Neural cell (in vitro differentiated cells): ENCODE results near the gene GSK3B. TPM values are rescaled to one million over a fixed set of nuclear protein-coding genes. Genes with fewer than 3 reads are reported as not detected.

ENCODE experiments used
- H2AFZ ChIP-seq: fragments of 200-600, 300-800 bp; sonication (generic), shearing (Covaris generic); 2 replicates; pipeline ENCODE4 v1.6.0; 2014; ENCODE audit warnings: low read depth, mild to moderate bottlenecking, antibody characterized with exemption, low read length, moderate library complexity
- H3F3A ChIP-seq: fragments of 200-600 bp; shearing (Covaris generic); 2 replicates; pipeline ENCODE4 v1.6.1; 2016; ENCODE audit warnings: mild to moderate bottlenecking, moderate library complexity, mixed read lengths, antibody characterized with exemption, low read length; ENCODE audit not compliant: insufficient read depth, poor library complexity, severe bottlenecking
- H3K27ac ChIP-seq: fragments of 200-600, 300-800 bp; sonication (generic), shearing (Covaris generic); 2 replicates; pipeline ENCODE4 v1.5.1; 2014; ENCODE audit warnings: mild to moderate bottlenecking, low read length, moderate library complexity
- H3K27me3 ChIP-seq: fragments of 300-800, 200-600 bp; sonication (generic), shearing (Covaris generic); 2 replicates; pipeline ENCODE4 v1.6.0; 2014; ENCODE audit warnings: mild to moderate bottlenecking, low read depth, low read length, moderate library complexity; ENCODE audit not compliant: insufficient read depth
- H3K36me3 ChIP-seq: fragments of 300-800, 200-600 bp; sonication (generic), shearing (Covaris generic); 2 replicates; pipeline ENCODE4 v1.5.1; 2014; ENCODE audit warnings: mild to moderate bottlenecking, antibody characterized with exemption, low read length, moderate library complexity; ENCODE audit not compliant: insufficient read depth
- H3K4me2 ChIP-seq: fragments of 300-800, 200-600 bp; sonication (generic), shearing (Covaris generic); 2 replicates; pipeline ENCODE4 v1.6.0; 2014; ENCODE audit warnings: mild to moderate bottlenecking, low read length
- H3K4me3 ChIP-seq: fragments of 300-800, 200-600 bp; sonication (generic), shearing (Covaris generic); 2 replicates; pipeline ENCODE4 v1.5.1; 2014; ENCODE audit warnings: mild to moderate bottlenecking, low read length, moderate library complexity
- H3K79me2 ChIP-seq: fragments of 200-600 bp; shearing (Covaris generic); replicated peaks from 2 replicates; pipeline ENCODE4 v1.6.0; 2014; ENCODE audit warnings: mild to moderate bottlenecking, low read length, moderate library complexity; ENCODE audit not compliant: insufficient read depth
- H3K9ac ChIP-seq: fragments of 300-800, 200-600 bp; sonication (generic), shearing (Covaris generic); 2 replicates; pipeline ENCODE4 v1.6.1; 2016; ENCODE audit warnings: mild to moderate bottlenecking, low read length, mixed read lengths
- H3K9me2 ChIP-seq: fragments of 200-600 bp; shearing (Covaris generic); 2 replicates; pipeline ENCODE4 v1.6.1; 2016; ENCODE audit warnings: mild to moderate bottlenecking, low read length, mixed read lengths; ENCODE audit not compliant: insufficient read depth
- H3K9me3 ChIP-seq: fragments of 200-600, 300-800 bp; sonication (generic), shearing (Covaris generic); 2 replicates; pipeline ENCODE4 v1.6.1; 2016; ENCODE audit warnings: mild to moderate bottlenecking, mixed run types, low read length, moderate library complexity, mixed read lengths
- H4K20me1 ChIP-seq: fragments of 200-600 bp; shearing (Covaris generic); 2 replicates; pipeline ENCODE4 v1.6.1; 2016; ENCODE audit warnings: mild to moderate bottlenecking, mixed run types; ENCODE audit not compliant: insufficient read depth
- EP300 ChIP-seq: fragments of 450-650 bp; conservative IDR thresholded peaks from 2 replicates; pipeline ENCODE4 v1.6.1; 2014; ENCODE audit warnings: antibody characterized with exemption, mild to moderate bottlenecking, moderate library complexity; ENCODE audit not compliant: poor library complexity, severe bottlenecking
- EZH2 ChIP-seq: fragments of 200-600, 300-800 bp; shearing (Covaris generic), sonication (generic); IDR thresholded peaks from 2 replicates; pipeline ENCODE4 v1.6.1; 2014; ENCODE audit warnings: antibody characterized with exemption, low read length, borderline replicate concordance, mild to moderate bottlenecking; ENCODE audit not compliant: insufficient read depth, poor library complexity, severe bottlenecking
- MXI1 ChIP-seq: fragments of 450-650 bp; conservative IDR thresholded peaks from 2 replicates; pipeline ENCODE4 v1.6.1; 2014; ENCODE audit warnings: antibody characterized with exemption, mild to moderate bottlenecking; ENCODE audit not compliant: poor library complexity, severe bottlenecking
- POLR2AphosphoS5 ChIP-seq: IDR thresholded peaks from 2 replicates; pipeline ENCODE4 v1.6.1; 2012
- RAD21 ChIP-seq: fragments of 450-650 bp; conservative IDR thresholded peaks from 2 replicates; pipeline ENCODE4 v1.6.1; 2014; ENCODE audit warnings: antibody characterized with exemption, mild to moderate bottlenecking, moderate library complexity
- SMC3 ChIP-seq: fragments of 450-650 bp; conservative IDR thresholded peaks from 2 replicates; pipeline ENCODE4 v1.6.1; 2014; ENCODE audit warnings: antibody characterized with exemption, mild to moderate bottlenecking, moderate library complexity; ENCODE audit not compliant: poor library complexity
- TAF1 ChIP-seq: IDR thresholded peaks from 2 replicates; pipeline ENCODE4 v1.6.1; 2012; ENCODE audit warnings: low read depth
- polyA plus RNA-seq: library from polyadenylated mRNA; depleted of rRNA; stranded (reverse); fragments of >200 nt; gene quantifications from 2 replicates; pipeline ENCODE4 v1.2.3, GENCODE V29; 2014
- TF ChIP-seq, protein P1 (sequence below): fragments of 450-650 bp; IDR thresholded peaks from 2 replicates; pipeline ENCODE4 v1.5.1; 2014; ENCODE audit warnings: antibody characterized with exemption, mild to moderate bottlenecking, moderate library complexity; ENCODE audit not compliant: poor library complexity, severe bottlenecking
- TF ChIP-seq, protein P2 (sequence below): IDR thresholded peaks from 2 replicates; pipeline ENCODE4 v1.6.1; 2012; ENCODE audit warnings: borderline replicate concordance

GSK3B gene
- polyA plus RNA-seq, 1 donor from 2014 or later, result 48.5 TPM

DNA sequence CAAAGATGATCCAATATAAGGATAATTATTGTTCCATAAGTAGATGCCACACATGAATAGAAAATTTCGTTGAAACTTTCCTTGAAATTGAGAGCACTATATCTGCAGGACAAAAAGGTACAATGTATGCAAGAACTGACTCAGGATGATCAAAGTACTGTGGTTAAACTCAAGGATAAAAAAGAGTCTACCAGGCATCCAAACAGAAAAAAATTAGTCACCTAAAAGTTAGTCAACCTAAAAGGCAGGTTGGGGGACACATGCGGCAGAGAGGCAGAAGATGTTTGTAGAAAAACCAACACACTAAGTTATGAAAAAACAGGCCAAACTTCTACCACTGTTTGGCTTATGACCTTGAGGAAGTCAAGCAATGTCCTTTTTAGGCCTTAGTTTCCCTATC is 68.7 kb downstream of the GSK3B start:
- no peak for TF ChIP-seq EZH2
- no peak for TF ChIP-seq MXI1
- TF ChIP-seq EP300, result no peak
- TF ChIP-seq SMC3, result no peak
- TF ChIP-seq TAF1, result no peak
- no peak for TF ChIP-seq POLR2AphosphoS5
- TF ChIP-seq, protein P1, sequence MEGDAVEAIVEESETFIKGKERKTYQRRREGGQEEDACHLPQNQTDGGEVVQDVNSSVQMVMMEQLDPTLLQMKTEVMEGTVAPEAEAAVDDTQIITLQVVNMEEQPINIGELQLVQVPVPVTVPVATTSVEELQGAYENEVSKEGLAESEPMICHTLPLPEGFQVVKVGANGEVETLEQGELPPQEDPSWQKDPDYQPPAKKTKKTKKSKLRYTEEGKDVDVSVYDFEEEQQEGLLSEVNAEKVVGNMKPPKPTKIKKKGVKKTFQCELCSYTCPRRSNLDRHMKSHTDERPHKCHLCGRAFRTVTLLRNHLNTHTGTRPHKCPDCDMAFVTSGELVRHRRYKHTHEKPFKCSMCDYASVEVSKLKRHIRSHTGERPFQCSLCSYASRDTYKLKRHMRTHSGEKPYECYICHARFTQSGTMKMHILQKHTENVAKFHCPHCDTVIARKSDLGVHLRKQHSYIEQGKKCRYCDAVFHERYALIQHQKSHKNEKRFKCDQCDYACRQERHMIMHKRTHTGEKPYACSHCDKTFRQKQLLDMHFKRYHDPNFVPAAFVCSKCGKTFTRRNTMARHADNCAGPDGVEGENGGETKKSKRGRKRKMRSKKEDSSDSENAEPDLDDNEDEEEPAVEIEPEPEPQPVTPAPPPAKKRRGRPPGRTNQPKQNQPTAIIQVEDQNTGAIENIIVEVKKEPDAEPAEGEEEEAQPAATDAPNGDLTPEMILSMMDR, result no peak
- no peak for TF ChIP-seq RAD21
- TF ChIP-seq, protein P2, sequence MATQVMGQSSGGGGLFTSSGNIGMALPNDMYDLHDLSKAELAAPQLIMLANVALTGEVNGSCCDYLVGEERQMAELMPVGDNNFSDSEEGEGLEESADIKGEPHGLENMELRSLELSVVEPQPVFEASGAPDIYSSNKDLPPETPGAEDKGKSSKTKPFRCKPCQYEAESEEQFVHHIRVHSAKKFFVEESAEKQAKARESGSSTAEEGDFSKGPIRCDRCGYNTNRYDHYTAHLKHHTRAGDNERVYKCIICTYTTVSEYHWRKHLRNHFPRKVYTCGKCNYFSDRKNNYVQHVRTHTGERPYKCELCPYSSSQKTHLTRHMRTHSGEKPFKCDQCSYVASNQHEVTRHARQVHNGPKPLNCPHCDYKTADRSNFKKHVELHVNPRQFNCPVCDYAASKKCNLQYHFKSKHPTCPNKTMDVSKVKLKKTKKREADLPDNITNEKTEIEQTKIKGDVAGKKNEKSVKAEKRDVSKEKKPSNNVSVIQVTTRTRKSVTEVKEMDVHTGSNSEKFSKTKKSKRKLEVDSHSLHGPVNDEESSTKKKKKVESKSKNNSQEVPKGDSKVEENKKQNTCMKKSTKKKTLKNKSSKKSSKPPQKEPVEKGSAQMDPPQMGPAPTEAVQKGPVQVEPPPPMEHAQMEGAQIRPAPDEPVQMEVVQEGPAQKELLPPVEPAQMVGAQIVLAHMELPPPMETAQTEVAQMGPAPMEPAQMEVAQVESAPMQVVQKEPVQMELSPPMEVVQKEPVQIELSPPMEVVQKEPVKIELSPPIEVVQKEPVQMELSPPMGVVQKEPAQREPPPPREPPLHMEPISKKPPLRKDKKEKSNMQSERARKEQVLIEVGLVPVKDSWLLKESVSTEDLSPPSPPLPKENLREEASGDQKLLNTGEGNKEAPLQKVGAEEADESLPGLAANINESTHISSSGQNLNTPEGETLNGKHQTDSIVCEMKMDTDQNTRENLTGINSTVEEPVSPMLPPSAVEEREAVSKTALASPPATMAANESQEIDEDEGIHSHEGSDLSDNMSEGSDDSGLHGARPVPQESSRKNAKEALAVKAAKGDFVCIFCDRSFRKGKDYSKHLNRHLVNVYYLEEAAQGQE, result no peak
- H3K27me3 ChIP-seq, result no peaks in the 10 kb centered on the region
- peaks cover 6% of the 10 kb centered on the region for H4K20me1 ChIP-seq
- H3K27ac ChIP-seq, result no peak overlapping the region
- H3K4me3 ChIP-seq, result no peak overlapping the region
- H3F3A ChIP-seq, result peaks cover 3% of the 10 kb centered on the region
- no peak overlapping the region for H2AFZ ChIP-seq
- no peaks in the 10 kb centered on the region for H3K9me3 ChIP-seq
- H3K4me2 ChIP-seq, result no peak overlapping the region
- H3K36me3 ChIP-seq, result no peaks in the 10 kb centered on the region
- peaks cover 96% of the 10 kb centered on the region for H3K79me2 ChIP-seq
- no peaks in the 10 kb centered on the region for H3K9me2 ChIP-seq
- no peak overlapping the region for H3K9ac ChIP-seq

DNA sequence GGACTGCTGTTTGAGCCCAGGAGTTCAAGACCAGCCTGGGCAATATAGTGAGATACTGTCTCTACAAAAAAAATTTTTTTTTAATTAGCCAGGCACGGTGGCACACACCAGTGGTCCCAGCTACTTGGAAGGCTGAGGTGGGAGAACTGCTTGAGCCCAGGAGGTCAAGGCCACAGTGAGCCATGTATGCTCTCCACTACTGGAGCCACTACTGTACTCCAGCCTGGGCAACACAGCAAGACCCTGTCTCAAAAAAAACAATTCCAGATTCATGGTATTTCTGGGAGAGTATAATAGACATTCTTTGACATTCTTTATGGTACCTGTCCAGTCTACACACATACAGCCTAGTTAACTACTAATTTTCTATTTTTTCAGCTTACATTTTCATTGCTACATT is 70.1 kb downstream of the GSK3B start:
- peaks cover 96% of the 10 kb centered on the region for H3K79me2 ChIP-seq

More for the DNA sequence above, 70.1 kb downstream of the GSK3B start:
- Histone ChIP-seq H3K9ac (no peak overlapping the region), H3F3A (peaks cover 3% of the 10 kb centered on the region), H2AFZ (no peak overlapping the region), H3K4me2 (no peak overlapping the region), H3K27me3 (no peaks in the 10 kb centered on the region), H3K9me3 (no peaks in the 10 kb centered on the region), H3K36me3 (no peaks in the 10 kb centered on the region), H3K9me2 (no peaks in the 10 kb centered on the region), H3K27ac (no peak overlapping the region), H3K4me3 (no peak overlapping the region), H4K20me1 (no peaks in the 10 kb centered on the region)
- TF ChIP-seq EP300, result no peak
- TF ChIP-seq EZH2, result no peak
- no peak for TF ChIP-seq POLR2AphosphoS5
- no peak for TF ChIP-seq TAF1
- TF ChIP-seq, protein P2, result no peak
- no peak for TF ChIP-seq SMC3
